ENCODE measurements around the gene LCE5A. TPM values are rescaled to one million over a fixed set of nuclear protein-coding genes. Genes with fewer than 3 reads are reported as not detected.
"Not testable (repeated sequence)": the region's sequence is repeated elsewhere in the genome, so short reads cannot be mapped to it uniquely, and the experiment has no call there.

The LCE5A gene
- total RNA-seq, 1 donor from 2014 or later = not detected

DNA sequence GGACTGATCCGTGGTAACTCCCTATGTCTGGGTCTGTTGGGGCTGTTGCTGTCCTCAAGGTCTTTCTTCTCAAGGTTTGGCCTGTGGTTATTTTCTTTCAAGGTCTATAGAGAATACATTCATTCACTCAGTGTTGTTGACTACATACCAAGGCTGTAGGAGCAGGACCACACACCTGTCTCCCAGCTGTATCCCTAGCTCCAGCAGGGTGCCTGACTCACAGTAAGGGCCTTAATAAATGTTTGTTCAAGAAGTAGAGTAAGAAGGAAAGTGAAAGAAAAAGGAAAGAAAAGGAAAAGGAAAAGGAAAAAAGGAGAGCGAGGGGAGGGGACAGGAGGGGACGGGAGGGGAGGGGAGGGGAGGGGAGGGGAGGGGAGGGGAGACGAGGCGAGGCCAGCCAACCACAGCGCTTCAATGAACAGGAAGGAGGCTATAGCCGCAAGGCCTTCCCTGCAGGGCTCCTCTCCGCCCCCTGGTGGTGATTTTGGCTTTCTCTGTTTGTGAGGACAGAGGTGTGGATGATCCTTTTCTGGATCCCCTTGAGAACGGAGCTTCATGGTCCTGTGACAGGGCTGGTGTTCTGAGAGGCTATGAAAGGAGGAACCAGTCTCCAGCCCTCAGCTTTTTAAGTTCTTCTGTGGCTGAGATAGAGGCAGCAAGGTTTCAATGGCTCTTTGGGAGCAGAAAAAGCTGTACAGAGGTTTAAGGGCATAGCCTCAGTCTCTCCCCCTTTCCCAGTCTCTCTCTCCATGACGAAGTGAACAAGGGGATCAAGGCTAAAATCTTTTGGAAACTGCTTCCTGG lies 30.6 kb upstream of the LCE5A start:
- peak; percentile 67 for TF ChIP-seq CTCF (IDR thresholded peaks at IDR 0.05; ENCODE audit: insufficient read depth, low read length, severe bottlenecking)
- FAIRE-seq (no peak), DNase-seq (ENCODE audit: low read depth) (no peak)
- Histone ChIP-seq H3K27me3 (ENCODE audit: control insufficient read depth, insufficient read depth, low read length) (no peaks in the 10 kb centered on the region), H3K4me3 (ENCODE audit: low read depth, low read length) (no peak overlapping the region), H3K36me3 (ENCODE audit: control insufficient read depth, insufficient read depth, low read length) (no peaks in the 10 kb centered on the region)

- no peak overlapping the region for H3K4me3 ChIP-seq (ENCODE audit: low read depth, low read length)
- FAIRE-seq = no peak
- no peak for DNase-seq (ENCODE audit: low read depth)
Measured at GRCh38 chr1:152481869-152482664, 28.5 kb upstream of the LCE5A start.

GRCh38 chr1:152486400-152487006 lies 24.1 kb upstream of the LCE5A start:
- TF ChIP-seq CTCF (IDR thresholded peaks at IDR 0.05; ENCODE audit: insufficient read depth, low read length, severe bottlenecking) = peak; percentile 20
- DNase-seq (ENCODE audit: low read depth) (no peak), FAIRE-seq (no peak)
- no peaks in the 10 kb centered on the region for H3K27me3 ChIP-seq (ENCODE audit: control insufficient read depth, insufficient read depth, low read length)
- no peak overlapping the region for H3K4me3 ChIP-seq (ENCODE audit: low read depth, low read length)
- no peaks in the 10 kb centered on the region for H3K36me3 ChIP-seq (ENCODE audit: control insufficient read depth, insufficient read depth, low read length)

More at GRCh38 chr1:152481869-152482664, 28.5 kb upstream of the LCE5A start:
- no peaks in the 10 kb centered on the region for H3K27me3 ChIP-seq (ENCODE audit: control insufficient read depth, insufficient read depth, low read length)
- no peak for TF ChIP-seq CTCF (IDR thresholded peaks at IDR 0.05; ENCODE audit: insufficient read depth, low read length, severe bottlenecking)
- no peaks in the 10 kb centered on the region for H3K36me3 ChIP-seq (ENCODE audit: control insufficient read depth, insufficient read depth, low read length)

DNA sequence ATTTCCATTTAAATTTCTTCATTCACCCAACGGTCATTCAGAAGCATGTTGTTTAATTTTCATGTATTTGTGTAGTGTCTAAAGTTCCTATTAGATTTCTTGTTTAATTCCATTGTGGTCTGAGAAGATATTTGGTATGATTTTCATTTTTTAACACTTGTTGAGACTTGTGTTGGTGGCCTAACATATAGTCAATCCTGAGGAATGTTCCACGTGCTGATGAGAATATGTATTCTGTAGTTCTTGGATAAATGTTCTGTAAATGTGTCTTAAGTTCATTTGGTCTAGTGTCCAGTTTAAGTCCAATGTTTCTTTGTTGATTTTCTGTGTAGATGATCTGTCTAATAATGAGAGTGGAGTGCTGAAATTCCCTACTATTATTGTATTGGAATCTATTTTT lies 22.7 kb upstream of the LCE5A start:
- FAIRE-seq = no peak
- no peak overlapping the region for H3K4me3 ChIP-seq (ENCODE audit: low read depth, low read length)
- peak; percentile 93 for DNase-seq (ENCODE audit: low read depth)
- no peak for TF ChIP-seq CTCF (IDR thresholded peaks at IDR 0.05; ENCODE audit: insufficient read depth, low read length, severe bottlenecking)
- H3K36me3 ChIP-seq (ENCODE audit: control insufficient read depth, insufficient read depth, low read length) = no peaks in the 10 kb centered on the region
- no peaks in the 10 kb centered on the region for H3K27me3 ChIP-seq (ENCODE audit: control insufficient read depth, insufficient read depth, low read length)

DNA sequence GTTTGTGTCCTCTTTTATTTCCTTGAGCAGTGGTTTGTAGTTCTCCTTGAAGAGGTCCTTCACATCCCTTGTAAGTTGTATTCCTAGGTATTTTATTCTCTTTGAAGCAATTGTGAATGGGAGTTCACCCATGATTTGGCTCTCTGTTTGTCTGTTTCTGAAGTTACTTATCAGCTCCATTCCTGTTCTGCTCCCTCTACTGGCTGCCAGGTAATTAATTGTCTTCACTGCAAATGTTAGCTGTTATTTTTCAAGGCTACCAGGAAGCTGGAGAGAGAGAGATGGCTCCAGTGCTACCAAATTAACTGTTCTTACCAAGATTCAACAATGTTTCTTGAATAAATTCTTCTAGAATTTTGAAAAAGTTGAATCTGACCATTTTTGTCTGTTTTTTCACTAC lies 19.1 kb upstream of the LCE5A start:
- TF ChIP-seq CTCF (IDR thresholded peaks at IDR 0.05; ENCODE audit: insufficient read depth, low read length, severe bottlenecking) = peak; percentile 36
- not testable (repeated sequence) for H3K27me3 ChIP-seq (ENCODE audit: control insufficient read depth, insufficient read depth, low read length); H3K36me3 ChIP-seq (ENCODE audit: control insufficient read depth, insufficient read depth, low read length); H3K4me3 ChIP-seq (ENCODE audit: low read depth, low read length); FAIRE-seq
- peak; percentile 62 for DNase-seq (ENCODE audit: low read depth)
